SU-DHL-6 (cell line): ENCODE measurements around the gene VAMP4.

Source experiments
- H2AFZ ChIP-seq: fragments of 200-600 bp; sonication (generic); 2 replicates; pipeline ENCODE4 v1.6.1; 2014; ENCODE audit warnings: low read depth, mild to moderate bottlenecking, moderate library complexity, mixed read lengths, antibody characterized with exemption, low read length; ENCODE audit not compliant: severe bottlenecking
- H3F3A ChIP-seq: fragments of 200-600 bp; shearing (Covaris generic); 2 replicates; pipeline ENCODE4 v1.6.0; 2016; ENCODE audit warnings: antibody characterized with exemption, mild to moderate bottlenecking; ENCODE audit not compliant: insufficient read depth
- H3K27ac ChIP-seq: fragments of 200-600 bp; sonication (generic); 2 replicates; pipeline ENCODE4 v1.5.1; 2016; ENCODE audit warnings: low read depth, mild to moderate bottlenecking, low read length, moderate library complexity, mixed read lengths
- H3K27me3 ChIP-seq: fragments of 200-600 bp; sonication (generic), shearing (Covaris generic); 2 replicates; pipeline ENCODE4 v1.6.0; 2014; ENCODE audit warnings: mild to moderate bottlenecking, low read length
- H3K36me3 ChIP-seq: fragments of 200-600 bp; sonication (generic); 2 replicates; pipeline ENCODE4 v1.6.1; 2014; ENCODE audit warnings: mild to moderate bottlenecking, low read length, mixed read lengths
- H3K4me2 ChIP-seq: fragments of 300-600, 200-600 bp; shearing (Covaris generic), sonication (generic); 2 replicates; pipeline ENCODE4 v1.6.0; 2014; ENCODE audit warnings: low read length, low read depth, mild to moderate bottlenecking; ENCODE audit not compliant: poor library complexity, severe bottlenecking
- H3K4me3 ChIP-seq: fragments of 200-600 bp; sonication (generic); 2 replicates; pipeline ENCODE4 v1.5.1; 2014; ENCODE audit warnings: antibody characterized with exemption, low read length, mild to moderate bottlenecking, mixed read lengths; ENCODE audit not compliant: insufficient read depth, poor library complexity, severe bottlenecking
- H3K79me2 ChIP-seq: fragments of 200-600 bp; sonication (generic); 2 replicates; pipeline ENCODE4 v1.6.1; 2014; ENCODE audit warnings: mild to moderate bottlenecking, low read length, moderate library complexity; ENCODE audit not compliant: insufficient read depth
- H3K9ac ChIP-seq: fragments of 200-600 bp; sonication (generic); 2 replicates; pipeline ENCODE4 v1.7.0; 2014; ENCODE audit warnings: mild to moderate bottlenecking, low read length
- H3K9me2 ChIP-seq: fragments of 200-600 bp; sonication (generic); replicated peaks from 2 replicates; pipeline ENCODE4 v1.6.1; 2014; ENCODE audit warnings: low read length; ENCODE audit not compliant: insufficient read depth
- H3K9me3 ChIP-seq: fragments of 200-600 bp; sonication (generic); 2 replicates; pipeline ENCODE4 v1.6.1; 2014; ENCODE audit warnings: low read length, mixed read lengths; ENCODE audit not compliant: insufficient read depth
- H4K20me1 ChIP-seq: fragments of 200-600 bp; sonication (generic); 2 replicates; pipeline ENCODE4 v1.6.1; 2014; ENCODE audit warnings: low read depth, mild to moderate bottlenecking, antibody characterized with exemption, low read length, moderate library complexity, mixed read lengths
- EZH2phosphoT487 ChIP-seq: fragments of 200-600 bp; sonication (generic), shearing (Covaris generic); conservative IDR thresholded peaks from 2 replicates; pipeline ENCODE4 v1.6.1; 2018; ENCODE audit warnings: mild to moderate bottlenecking, antibody characterized with exemption, low read length, moderate library complexity, mixed read lengths
- TF ChIP-seq, protein P1 (sequence below): fragments of 200-600 bp; sonication (generic); IDR thresholded peaks from one replicate; pipeline ENCODE4 v1.5.1; 2017; ENCODE audit warnings: antibody characterized with exemption, mild to moderate bottlenecking, low read length, moderate library complexity; ENCODE audit not compliant: insufficient read depth, poor library complexity, severe bottlenecking

The VAMP4 gene

DNA sequence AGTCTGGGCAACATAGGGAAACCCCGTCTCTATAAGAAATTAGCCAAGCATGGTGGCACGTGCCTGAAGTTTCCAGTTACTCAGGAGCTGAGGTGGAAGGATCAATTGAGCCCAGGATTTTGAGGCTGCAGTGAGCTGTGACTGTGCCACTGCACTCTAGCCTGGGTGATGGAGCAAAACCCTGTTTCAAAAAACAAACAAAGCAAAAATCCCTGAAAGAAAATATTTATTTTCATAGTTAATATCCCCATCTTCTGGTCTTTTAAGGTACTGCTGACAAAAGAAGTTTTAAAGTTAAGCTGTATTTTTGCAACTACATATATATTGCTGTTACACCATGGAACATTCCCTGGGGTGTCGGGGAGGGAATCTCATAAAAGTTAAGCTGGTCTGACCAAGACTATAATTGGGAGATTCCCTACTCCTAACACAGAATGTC, 26.0 kb downstream of the VAMP4 start:
- H3F3A ChIP-seq, result no peaks in the 10 kb centered on the region
- H3K79me2 ChIP-seq, result no peaks in the 10 kb centered on the region
- no peak overlapping the region for H3K4me3 ChIP-seq
- no peaks in the 10 kb centered on the region for H3K9me3 ChIP-seq
- no peaks in the 10 kb centered on the region for H3K27me3 ChIP-seq
- H2AFZ ChIP-seq, result no peak overlapping the region
- H4K20me1 ChIP-seq, result no peaks in the 10 kb centered on the region
- no peak overlapping the region for H3K4me2 ChIP-seq
- H3K9ac ChIP-seq, result no peak overlapping the region
- no peak overlapping the region for H3K27ac ChIP-seq
- H3K9me2 ChIP-seq, result no peaks in the 10 kb centered on the region
- no peak for TF ChIP-seq EZH2phosphoT487
- TF ChIP-seq, protein P1, sequence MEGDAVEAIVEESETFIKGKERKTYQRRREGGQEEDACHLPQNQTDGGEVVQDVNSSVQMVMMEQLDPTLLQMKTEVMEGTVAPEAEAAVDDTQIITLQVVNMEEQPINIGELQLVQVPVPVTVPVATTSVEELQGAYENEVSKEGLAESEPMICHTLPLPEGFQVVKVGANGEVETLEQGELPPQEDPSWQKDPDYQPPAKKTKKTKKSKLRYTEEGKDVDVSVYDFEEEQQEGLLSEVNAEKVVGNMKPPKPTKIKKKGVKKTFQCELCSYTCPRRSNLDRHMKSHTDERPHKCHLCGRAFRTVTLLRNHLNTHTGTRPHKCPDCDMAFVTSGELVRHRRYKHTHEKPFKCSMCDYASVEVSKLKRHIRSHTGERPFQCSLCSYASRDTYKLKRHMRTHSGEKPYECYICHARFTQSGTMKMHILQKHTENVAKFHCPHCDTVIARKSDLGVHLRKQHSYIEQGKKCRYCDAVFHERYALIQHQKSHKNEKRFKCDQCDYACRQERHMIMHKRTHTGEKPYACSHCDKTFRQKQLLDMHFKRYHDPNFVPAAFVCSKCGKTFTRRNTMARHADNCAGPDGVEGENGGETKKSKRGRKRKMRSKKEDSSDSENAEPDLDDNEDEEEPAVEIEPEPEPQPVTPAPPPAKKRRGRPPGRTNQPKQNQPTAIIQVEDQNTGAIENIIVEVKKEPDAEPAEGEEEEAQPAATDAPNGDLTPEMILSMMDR, result peak; percentile 25
- H3K36me3 ChIP-seq, result peaks cover 5% of the 10 kb centered on the region; the same call in 1 of the 2 replicates

DNA sequence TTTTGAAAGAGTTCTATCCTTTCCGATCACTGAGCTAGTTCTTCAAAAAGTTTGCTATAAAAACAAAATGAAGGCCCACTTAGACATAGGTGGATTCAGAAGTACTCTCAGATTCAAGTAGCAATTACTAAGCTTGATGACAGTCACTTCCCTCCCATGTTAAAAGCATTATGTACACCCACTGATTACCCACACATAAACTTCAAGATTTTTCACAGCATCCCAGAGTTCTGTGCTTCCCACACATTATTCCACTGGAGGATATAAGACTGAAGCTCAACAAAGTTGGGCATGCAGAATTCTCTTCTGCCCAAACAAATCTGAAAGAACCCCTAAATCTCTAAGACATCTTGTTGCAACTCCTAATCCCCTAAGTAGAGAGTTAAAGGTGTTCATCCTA, 29.5 kb downstream of the VAMP4 start:
- no peaks in the 10 kb centered on the region for H3K79me2 ChIP-seq
- no peak overlapping the region for H3K27ac ChIP-seq
- no peaks in the 10 kb centered on the region for H3K9me3 ChIP-seq
- no peaks in the 10 kb centered on the region for H3K36me3 ChIP-seq
- H2AFZ ChIP-seq, result no peak overlapping the region
- no peak overlapping the region for H3K4me2 ChIP-seq
- no peaks in the 10 kb centered on the region for H3K27me3 ChIP-seq
- no peak overlapping the region for H3K4me3 ChIP-seq
- no peaks in the 10 kb centered on the region; the same call in 1 of the 2 replicates for H4K20me1 ChIP-seq
- no peak overlapping the region for H3K9ac ChIP-seq
- no peaks in the 10 kb centered on the region for H3K9me2 ChIP-seq
- no peaks in the 10 kb centered on the region for H3F3A ChIP-seq
- TF ChIP-seq EZH2phosphoT487, result no peak
- TF ChIP-seq, protein P1, result no peak

DNA sequence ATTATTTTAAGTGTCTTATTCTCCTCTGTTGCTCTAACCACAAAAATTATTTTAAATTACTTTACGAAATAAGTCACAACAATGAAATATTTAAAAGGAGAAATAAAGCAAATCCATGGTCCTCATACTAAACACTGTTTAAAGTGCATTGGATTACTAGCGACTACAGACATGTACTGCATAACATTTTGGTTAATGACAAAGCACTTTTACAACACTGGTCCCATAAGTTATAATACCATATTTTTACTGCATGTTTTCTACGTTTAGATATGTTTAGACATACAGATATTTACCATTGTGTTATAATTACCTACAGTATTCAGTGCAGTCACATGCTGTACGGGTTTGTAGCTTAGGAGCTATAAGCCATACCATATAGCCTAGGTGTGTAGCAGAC, 30.2 kb downstream of the VAMP4 start:
- H3K4me2 ChIP-seq, result no peak overlapping the region
- no peak for TF ChIP-seq EZH2phosphoT487
- TF ChIP-seq, protein P1, result no peak
- H3K9me3 ChIP-seq, result no peaks in the 10 kb centered on the region
- no peaks in the 10 kb centered on the region for H3K9me2 ChIP-seq
- H2AFZ ChIP-seq, result no peak overlapping the region
- H3K36me3 ChIP-seq, result no peaks in the 10 kb centered on the region
- H3F3A ChIP-seq, result no peaks in the 10 kb centered on the region
- H3K27ac ChIP-seq, result no peak overlapping the region
- no peak overlapping the region for H3K9ac ChIP-seq
- no peaks in the 10 kb centered on the region; the same call in 1 of the 2 replicates for H4K20me1 ChIP-seq
- no peaks in the 10 kb centered on the region for H3K27me3 ChIP-seq
- H3K4me3 ChIP-seq, result no peak overlapping the region
- H3K79me2 ChIP-seq, result no peaks in the 10 kb centered on the region
